LNCAP (cell line): ENCODE results near the gene EFCAB8.

Experiments
- CTCF ChIP-seq: fragments of 450-650 bp; IDR thresholded peaks from 2 replicates; pipeline ENCODE4 v1.5.1; 2017; ENCODE audit warnings: mild to moderate bottlenecking

Gene EFCAB8

GRCh38 chr20:32920066-32920465 is 61.3 kb downstream of the EFCAB8 start:
- TF ChIP-seq CTCF = no peak

DNA sequence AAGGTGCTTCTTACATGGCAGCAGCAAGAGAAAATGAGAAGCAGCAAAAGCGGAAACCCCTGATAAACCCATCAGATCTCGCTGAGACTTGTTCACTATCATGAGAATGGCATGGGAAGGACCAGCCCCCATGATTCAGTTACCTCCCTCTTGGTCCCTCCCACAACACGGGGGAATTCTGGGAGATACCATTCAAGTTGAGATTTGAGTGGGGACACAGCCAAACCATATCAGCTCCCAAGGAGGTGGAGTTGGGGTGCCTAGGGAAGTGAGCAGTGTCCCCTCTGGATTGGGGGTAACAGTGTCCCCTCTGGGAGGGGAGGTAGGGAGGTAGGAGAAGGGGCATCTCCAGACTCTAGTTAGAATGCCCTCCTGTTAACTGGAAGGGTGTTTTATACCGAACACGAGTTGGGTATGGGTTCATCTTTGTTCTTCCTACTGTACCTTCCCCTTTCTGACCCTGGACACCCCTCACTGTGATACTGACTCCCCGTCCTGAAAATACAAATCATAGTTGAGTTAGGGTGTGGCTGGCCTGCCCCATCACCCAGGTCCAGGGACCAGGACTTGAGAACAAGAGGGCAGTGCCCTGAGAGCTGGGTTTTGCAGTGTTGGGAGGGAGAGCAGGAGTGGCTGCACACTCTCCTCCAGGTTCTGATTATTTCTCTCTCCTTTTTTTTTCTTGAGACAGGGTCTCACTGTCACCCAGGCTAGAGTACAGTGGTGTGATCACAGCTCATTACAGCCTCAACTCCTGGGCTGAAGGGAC is 62.0 kb downstream of the EFCAB8 start:
- TF ChIP-seq CTCF = no peak

GRCh38 chr20:32922466-32922865 is 63.7 kb downstream of the EFCAB8 start:
- no peak for TF ChIP-seq CTCF

DNA sequence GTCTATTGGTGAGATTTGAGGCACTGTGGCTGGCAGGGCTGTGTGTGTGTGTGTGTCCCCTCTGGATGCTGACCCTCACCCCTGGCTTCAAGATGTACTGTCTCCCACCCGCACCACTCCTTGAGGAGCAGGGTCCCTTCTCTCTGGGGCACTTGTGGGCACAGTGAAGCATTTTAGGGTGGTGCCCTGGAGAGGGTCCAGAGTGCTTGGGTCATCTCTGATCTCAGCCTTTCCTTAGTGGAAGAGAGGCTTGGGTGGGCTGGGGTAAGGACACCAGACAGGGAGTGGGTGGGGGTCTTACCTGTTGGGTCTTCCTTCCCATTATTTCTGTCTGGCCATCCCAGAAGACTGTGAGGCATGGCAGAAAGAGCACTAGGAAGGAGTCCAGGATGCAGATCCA is 66.1 kb downstream of the EFCAB8 start:
- TF ChIP-seq CTCF = no peak

GRCh38 chr20:32925481-32926196 is 66.9 kb downstream of the EFCAB8 start:
- TF ChIP-seq CTCF = no peak

- TF ChIP-seq CTCF = no peak
These were observed 70.4 kb downstream of the EFCAB8 start for GRCh38 chr20:32929162-32929561.

GRCh38 chr20:32930181-32930580 is 71.5 kb downstream of the EFCAB8 start:
- TF ChIP-seq CTCF = no peak
